HepG2 (cell line): Measurements from ENCODE around the gene NAT10. TPM values are rescaled to one million over a fixed set of nuclear protein-coding genes. Genes with fewer than 3 reads are reported as not detected.

ENCODE experiments used
- ATAC-seq: fragments of 200-7000 bp; cut with Tn5 transposase; 3 replicates; pipeline ENCODE4 v1.9.1; 2020; ENCODE audit warnings: mild to moderate bottlenecking, moderate library complexity
- BruUV-seq: library from RNA; stranded (reverse); fragments of 400-500 nt; replicated peaks from 2 replicates; lab custom pipeline; 2021; lab: Mats Ljungman, UMichigan
- CTCF ChIA-PET: fragments of 300-600 bp; formaldehyde crosslinking; extraction: SDS; loops from one replicate; lab custom pipeline; 2021; ENCODE audit warnings: low total read pairs, inconsistent platforms, low intra/inter-chr PET ratio; lab: Yijun Ruan, JAX
- POLR2A ChIA-PET: fragments of 350-600 bp; sonication (Branson Sonifier 250); formaldehyde crosslinking; loops from one replicate; lab custom pipeline; 2020; ENCODE audit warnings: antibody characterized with exemption, inconsistent platforms; lab: Yijun Ruan, JAX
- DNase-seq: peaks from one replicate; pipeline ENCODE4 v3.0.0-alpha.2; 2015; ENCODE audit warnings: low spot score
- FAIRE-seq: peaks from 3 replicates; lab custom pipeline; 2011; peaks lifted over from hg19 to GRCh38; lab: Jason Lieb, UNC
- H2AFZ ChIP-seq: one replicate; pipeline ENCODE4 v1.6.1; 2011; ENCODE audit warnings: low read length, inconsistent platforms
- H3K27ac ChIP-seq: fragments of 300-600 bp; 3 replicates; pipeline ENCODE4 v1.8.0; 2011; ENCODE audit warnings: mixed run types, mild to moderate bottlenecking, mixed read lengths, low read length, inconsistent platforms; ENCODE audit not compliant: insufficient read depth; ENCODE audit errors: extremely low read length
- H3K27me3 ChIP-seq, 2 experiments: fragments of 200-600 bp in 1 of 2; 2 replicates in 1 of 2; 3 replicates in 1 of 2; pipeline versions ENCODE4 v1.6.0 to v1.8.0; 2011; ENCODE audit warnings: low read length in 2 of 2, mild to moderate bottlenecking in 2 of 2, moderate library complexity in 2 of 2, inconsistent platforms in 1 of 2; ENCODE audit not compliant: insufficient read depth in 2 of 2, control insufficient read depth in 1 of 2
- H3K36me3 ChIP-seq, 2 experiments: fragments of 200-600 bp in 1 of 2; replicated peaks in 1 of 2; 2 replicates in 1 of 2; 3 replicates in 1 of 2; pipeline versions ENCODE4 v1.5.1 to v1.8.0; 2011; ENCODE audit warnings: low read length in 2 of 2, inconsistent platforms in 1 of 2; ENCODE audit not compliant: insufficient read depth in 2 of 2, control insufficient read depth in 1 of 2
- H3K4me1 ChIP-seq: 2 replicates; pipeline ENCODE4 v1.5.1; 2012; ENCODE audit warnings: low read length, inconsistent platforms; ENCODE audit not compliant: insufficient read depth
- H3K4me2 ChIP-seq: 2 replicates; pipeline ENCODE4 v1.6.0; 2011; ENCODE audit warnings: low read depth, low read length, inconsistent platforms
- H3K4me3 ChIP-seq, 3 experiments: fragments of 200-600 bp in 1 of 3; sonication (generic), shearing (Covaris generic) in 1 of 3; replicated peaks in 1 of 3; 2 replicates each; pipeline ENCODE4 v1.5.1; 2011 to 2016; ENCODE audit warnings: low read length in 3 of 3, inconsistent platforms in 2 of 3, low read depth in 2 of 3, mild to moderate bottlenecking in 2 of 3, control low read depth in 1 of 3, mixed read lengths in 1 of 3; ENCODE audit not compliant: insufficient read depth in 1 of 3
- H3K79me2 ChIP-seq: one replicate; pipeline ENCODE4 v1.6.1; 2011; ENCODE audit warnings: low read length, inconsistent platforms; ENCODE audit not compliant: insufficient read depth
- H3K9ac ChIP-seq: 2 replicates; pipeline ENCODE4 v1.6.0; 2011; ENCODE audit warnings: mild to moderate bottlenecking, low read depth, low read length, inconsistent platforms; ENCODE audit not compliant: insufficient read depth
- H3K9me3 ChIP-seq: 2 replicates; pipeline ENCODE4 v1.5.1; 2012; ENCODE audit warnings: mild to moderate bottlenecking, low read length
- H4K20me1 ChIP-seq: 2 replicates; pipeline ENCODE4 v1.6.0; 2011; ENCODE audit warnings: inconsistent platforms, mild to moderate bottlenecking, low read length, moderate library complexity; ENCODE audit not compliant: insufficient read depth
- ATRX ChIP-seq: sonication (generic); formaldehyde crosslinking; IDR thresholded peaks from 2 replicates; pipeline ENCODE4 v1.4.0; 2020; ENCODE audit warnings: missing genetic modification reagents, borderline replicate concordance
- KLF6 ChIP-seq: IDR thresholded peaks from 2 replicates; pipeline ENCODE4 v1.8.0; 2016; ENCODE audit warnings: missing biosample characterization, missing genetic modification reagents
- MATR3 ChIP-seq: sonication (generic); formaldehyde crosslinking; IDR thresholded peaks from 2 replicates; pipeline ENCODE4 v1.4.0; 2020; ENCODE audit warnings: missing genetic modification reagents
- NFE2L2 ChIP-seq: fragments of 150-350 bp; IDR thresholded peaks from 2 replicates; pipeline ENCODE4 v1.6.1; 2014; ENCODE audit warnings: low read length
- PBX3 ChIP-seq: sonication (generic); formaldehyde crosslinking; IDR thresholded peaks from 2 replicates; pipeline ENCODE4 v1.8.1; 2023; ENCODE audit warnings: missing genetic modification reagents, inconsistent platforms, borderline replicate concordance
- SMARCC2 ChIP-seq: fragments of 450-650 bp; IDR thresholded peaks from 2 replicates; pipeline ENCODE4 v1.6.1; 2017; ENCODE audit warnings: antibody characterized with exemption, mild to moderate bottlenecking
- ZBTB14 ChIP-seq: sonication (generic); formaldehyde crosslinking; IDR thresholded peaks from 2 replicates; pipeline ENCODE4 v1.4.0; 2020; ENCODE audit warnings: missing genetic modification reagents
- ZNF7 ChIP-seq: IDR thresholded peaks from 2 replicates; pipeline ENCODE4 v1.6.1; 2016; ENCODE audit warnings: missing biosample characterization, missing genetic modification reagents
- WGBS: methylation state at CpG from one replicate; pipeline ENCODE4 v1.1.6; 2017; ENCODE audit warnings: low lambda C conversion rate; 5-methylcytosine and 5-hydroxymethylcytosine counted together
- in situ Hi-C: cut with HindIII; loops from 2 replicates; pipeline ENCODE4 v1.10.0; 2017; ENCODE audit warnings: low pct_unique_long_range_greater_than_20kb; ENCODE audit not compliant: extremely low pct_ligation_motif_present
- intact Hi-C: fragments of 100-400 bp; cut with micrococcal nuclease; formaldehyde crosslinking; loops from one replicate; pipeline ENCODE4 v1.10.0; 2022; ENCODE audit not compliant: unreplicated experiment
- polyA plus RNA-seq, 8 experiments: library from polyadenylated mRNA; depleted of rRNA in 3 of 8; stranded (reverse) in 7 of 8; unstranded in 1 of 8; fragments of >200 nt; fragmentation: Illumina TruSeq in 4 of 8; extraction: Trizol in 4 of 8; gene quantifications; 2 replicates each; pipeline versions ENCODE4 v1.2.1 to v1.2.3, GENCODE V29; 2011 to 2016; ENCODE audit warnings: low read depth in 4 of 8, missing spikeins in 1 of 8, mixed read lengths in 1 of 8; ENCODE audit not compliant: insufficient read depth in 1 of 8
- total RNA-seq, 5 experiments: library from RNA; depleted of rRNA; stranded (reverse); fragments of >200 nt; fragmentation: Illumina TruSeq; extraction: Trizol; gene quantifications; 2 replicates each; pipeline ENCODE4 v1.2.3, GENCODE V29; 2016; ENCODE audit warnings: low read depth in 1 of 5

Gene NAT10
- total and polyA plus RNA-seq, 2 of the 13 experiments (the other 11 are each of a cell fraction or from before 2014, with no cell fraction given), result 33.9 to 51.9 TPM

GRCh38 chr11:34135439-34135838 lies 30.0 kb downstream of the NAT10 start:
- in situ Hi-C loops (no loop called here), intact Hi-C loops (no loop called here)
- TF ChIP-seq NFE2L2 (no peak), ZNF7 (CRISPR knock-in tag) (no peak), KLF6 (CRISPR knock-in tag) (no peak), SMARCC2 (no peak), PBX3 (no peak), ZBTB14 (CRISPR knock-in tag) (no peak), MATR3 (CRISPR knock-in tag) (no peak), ATRX (CRISPR knock-in tag) (no peak)
- Histone ChIP-seq H4K20me1 (no peaks in the 10 kb centered on the region), H3K9ac (no peak overlapping the region), H3K4me2 (no peak overlapping the region), H3K4me1 (no peaks in the 10 kb centered on the region), H3K79me2 (no peaks in the 10 kb centered on the region), H2AFZ (no peak overlapping the region), H3K36me3 (peaks cover 54 to 84% of the 10 kb centered on the region in 2 experiments), H3K27me3 (no peaks in the 10 kb centered on the region), H3K9me3 (no peaks in the 10 kb centered on the region), H3K27ac (no peak overlapping the region), H3K4me3 (no peak overlapping the region)
- no peak for DNase-seq
- FAIRE-seq, result no peak
- no peak for ATAC-seq
- WGBS, result 92% methylated on average over 3 of the region's 3 CpGs
- POLR2A ChIA-PET, result no interaction called here
- no TSS peak for BruUV-seq
- CTCF ChIA-PET, result no interaction called here
